Gastrocnemius medialis (tissue), 4 donors: ENCODE results near the gene MRPL30.

Experiments used
- CTCF ChIP-seq, 5 experiments: fragments of 450-650 bp in 3 of 5; fragments of 200-600 bp in 2 of 5; sonication (generic) in 2 of 5; IDR thresholded peaks in 4 of 5; conservative IDR thresholded peaks in 1 of 5; 1 replicate in 4 of 5; 2 replicates in 1 of 5; pipeline ENCODE4 v1.5.1; 2016 to 2019; ENCODE audit warnings: antibody characterized with exemption in 5 of 5, mild to moderate bottlenecking in 3 of 5, moderate library complexity in 3 of 5
- POLR2A ChIP-seq, 2 donors: fragments of 450-650 bp; IDR thresholded peaks; one replicate each; pipeline ENCODE4 v1.6.1; 2017; ENCODE audit warnings: antibody characterized with exemption in 2 of 2, mild to moderate bottlenecking in 2 of 2, moderate library complexity in 2 of 2

- TF ChIP-seq CTCF (IDR thresholded peaks at IDR 0.05 in 4 of 5, conservative IDR thresholded peaks at IDR 0.05 in 1 of 5): no peak
- TF ChIP-seq POLR2A (IDR thresholded peaks at IDR 0.05): no peak
Observed at GRCh38 chr2:99205491-99205890, 24.5 kb downstream of the MRPL30 start.
